GM10248 (cell line): ENCODE data around the gene FASTK.
A peak's percentile ranks its signal among the peaks of the same experiment; 100 is the strongest.

Source experiments
- CTCF ChIA-PET: fragments of 300-600 bp; sonication (Branson Sonifier 250); formaldehyde crosslinking; extraction: SDS; loops from one replicate; lab custom pipeline; 2021; ENCODE audit warnings: antibody characterized with exemption; lab: Yijun Ruan, JAX
- POLR2A ChIA-PET: fragments of 350-650 bp; sonication (Branson Sonifier 250); formaldehyde crosslinking; extraction: SDS; loops from one replicate; lab custom pipeline; 2020; ENCODE audit warnings: antibody characterized with exemption; lab: Yijun Ruan, JAX
- DNase-seq: peaks from one replicate; pipeline ENCODE4 v3.0.0; 2012; ENCODE audit errors: extremely low spot score
- TF ChIP-seq, protein P1 (sequence below): IDR thresholded peaks from 2 replicates; pipeline ENCODE4 v1.5.1; 2012; ENCODE audit warnings: mild to moderate bottlenecking, low read depth; ENCODE audit errors: extremely low read depth, missing control alignments, control extremely low read depth

Gene FASTK

GRCh38 chr7:151114151-151115090 lies 33.8 kb upstream of the FASTK start:
- TF ChIP-seq, protein P1, sequence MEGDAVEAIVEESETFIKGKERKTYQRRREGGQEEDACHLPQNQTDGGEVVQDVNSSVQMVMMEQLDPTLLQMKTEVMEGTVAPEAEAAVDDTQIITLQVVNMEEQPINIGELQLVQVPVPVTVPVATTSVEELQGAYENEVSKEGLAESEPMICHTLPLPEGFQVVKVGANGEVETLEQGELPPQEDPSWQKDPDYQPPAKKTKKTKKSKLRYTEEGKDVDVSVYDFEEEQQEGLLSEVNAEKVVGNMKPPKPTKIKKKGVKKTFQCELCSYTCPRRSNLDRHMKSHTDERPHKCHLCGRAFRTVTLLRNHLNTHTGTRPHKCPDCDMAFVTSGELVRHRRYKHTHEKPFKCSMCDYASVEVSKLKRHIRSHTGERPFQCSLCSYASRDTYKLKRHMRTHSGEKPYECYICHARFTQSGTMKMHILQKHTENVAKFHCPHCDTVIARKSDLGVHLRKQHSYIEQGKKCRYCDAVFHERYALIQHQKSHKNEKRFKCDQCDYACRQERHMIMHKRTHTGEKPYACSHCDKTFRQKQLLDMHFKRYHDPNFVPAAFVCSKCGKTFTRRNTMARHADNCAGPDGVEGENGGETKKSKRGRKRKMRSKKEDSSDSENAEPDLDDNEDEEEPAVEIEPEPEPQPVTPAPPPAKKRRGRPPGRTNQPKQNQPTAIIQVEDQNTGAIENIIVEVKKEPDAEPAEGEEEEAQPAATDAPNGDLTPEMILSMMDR: no peak
- ChIA-PET POLR2A (no interaction called here), CTCF (interaction anchor here (6.0 kb wide), 1 partner anchor 9 kb away, joined by 49 read pairs; no protein-coding TSS in a partner anchor)
- no peak for DNase-seq

DNA sequence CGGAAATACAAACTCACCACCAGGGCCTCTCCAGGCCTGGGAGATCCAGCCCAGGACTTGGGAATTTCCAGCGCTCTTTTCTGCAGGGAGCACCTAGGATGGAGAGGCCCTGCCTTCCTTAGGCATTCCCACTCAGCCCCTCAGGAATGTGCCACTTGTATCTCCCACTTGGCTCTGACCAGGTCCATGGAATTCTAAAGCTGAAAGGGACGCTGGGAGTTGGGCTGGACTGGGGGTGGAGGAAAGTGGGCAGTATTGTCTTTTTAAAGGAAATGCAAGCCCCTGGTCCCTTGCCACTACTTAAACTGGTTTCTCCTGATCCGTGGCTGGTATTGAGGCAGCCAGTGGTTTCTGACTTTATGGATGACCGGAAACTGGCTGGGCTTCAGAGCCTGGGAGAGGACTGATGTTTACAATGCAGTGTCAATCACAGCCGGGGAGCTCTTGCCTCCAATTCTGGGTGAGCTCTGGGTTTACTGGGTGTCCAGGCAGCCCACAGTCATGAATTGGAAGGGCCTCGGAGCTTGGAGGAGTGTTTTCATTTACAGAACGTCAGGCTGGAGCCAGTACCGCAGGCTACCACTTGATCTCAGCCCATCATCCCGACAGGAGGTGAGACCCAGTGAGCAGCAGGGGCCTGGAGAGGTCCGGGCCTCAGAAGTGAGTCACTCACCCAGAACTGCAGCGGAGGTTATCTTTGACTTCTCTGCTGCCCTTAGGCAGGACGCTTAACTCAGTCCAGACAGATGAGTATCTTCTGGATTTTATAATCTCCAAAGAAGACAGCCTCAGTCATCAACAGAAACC lies 32.9 kb upstream of the FASTK start:
- CTCF ChIA-PET: interaction anchor here (1.2 to 11.3 kb wide), 4 partner anchors 10 to 150 kb away, joined by 4 to 149 read pairs (median 40); partner anchors contain the start of gene AGAP3
- TF ChIP-seq, protein P1: no peak
- POLR2A ChIA-PET: no interaction called here
- DNase-seq: no peak

GRCh38 chr7:151110941-151111645 lies 30.5 kb upstream of the FASTK start:
- peak; percentile 92 for DNase-seq
- ChIA-PET CTCF (interaction anchor here (0.7 to 11.3 kb wide), 33 partner anchors 9 to 186 kb away, joined by 3 to 149 read pairs (median 4); partner anchors contain the start of genes ABCB8, AGAP3, FASTK and TMUB1), POLR2A (interaction anchor here (0.6 kb wide), 1 partner anchor 1099 kb away, joined by 3 read pairs; no protein-coding TSS in a partner anchor)
- TF ChIP-seq, protein P1: peak; percentile 94

- CTCF ChIA-PET: interaction anchor here (0.7 to 11.3 kb wide), 31 partner anchors 8 to 147 kb away, joined by 3 to 149 read pairs (median 4); partner anchors contain the start of genes ABCB8, AGAP3, FASTK and TMUB1
- POLR2A ChIA-PET: no interaction called here
- TF ChIP-seq, protein P1: no peak
- DNase-seq: no peak
Observed at GRCh38 chr7:151110236-151110940, 29.8 kb upstream of the FASTK start.

DNA sequence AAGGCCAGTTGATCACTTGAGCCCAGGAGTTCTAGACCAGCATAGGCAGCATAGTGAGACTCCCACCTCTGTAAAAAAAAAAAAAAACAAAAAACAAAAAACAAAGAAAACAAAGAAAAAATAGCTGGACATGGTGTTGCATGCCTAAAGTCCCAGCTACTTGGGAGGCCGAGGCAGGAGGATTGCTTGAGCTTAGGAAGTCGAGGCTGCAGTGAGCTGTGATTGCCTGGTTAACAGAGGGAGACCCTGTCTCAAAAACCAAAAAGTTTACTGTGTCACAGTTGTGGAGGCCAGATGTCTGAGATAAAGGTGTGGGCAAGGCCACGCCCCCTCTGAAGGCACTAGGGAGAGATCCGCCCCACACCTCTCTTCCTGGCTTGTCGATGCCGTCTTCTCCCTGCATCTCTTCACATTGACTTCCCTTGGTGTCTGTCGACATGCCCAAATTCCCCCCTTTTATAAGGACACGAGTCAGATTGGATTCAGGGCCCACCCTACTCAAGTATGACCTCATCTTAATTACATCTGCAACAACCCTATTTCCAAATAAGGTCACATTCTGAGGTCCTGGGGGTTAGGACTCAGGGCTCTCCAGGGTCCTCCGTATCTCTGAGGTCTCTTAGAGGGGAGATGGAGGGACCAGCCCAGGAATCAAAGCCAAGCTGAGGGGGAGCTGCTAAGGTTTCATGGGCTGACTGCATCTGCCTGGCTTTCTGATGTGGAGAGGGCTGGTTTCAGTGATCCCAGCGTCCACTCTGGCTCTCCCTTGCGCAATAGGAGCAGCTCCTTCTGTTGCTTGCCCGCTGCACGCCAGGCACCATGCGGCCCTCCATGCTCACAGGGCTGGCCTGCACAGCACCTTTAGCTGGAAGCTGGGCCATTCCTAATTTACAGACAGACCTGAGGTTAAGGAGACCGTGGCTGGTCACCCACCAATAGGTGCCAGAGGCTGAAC lies 28.8 kb upstream of the FASTK start:
- POLR2A ChIA-PET: interaction anchor here (0.6 kb wide), 1 partner anchor 467 kb away, joined by 5 read pairs; no protein-coding TSS in a partner anchor
- TF ChIP-seq, protein P1: no peak
- no peak for DNase-seq
- CTCF ChIA-PET: interaction anchor here (0.8 to 11.3 kb wide), 12 partner anchors 8 to 211 kb away, joined by 3 to 149 read pairs (median 10); partner anchors contain the start of genes ABCB8 and AGAP3
